OCI-M1 (cell line): ENCODE data around the gene C2orf49.
"Not testable (repeated sequence)": the region's sequence is repeated elsewhere in the genome, so short reads cannot be mapped to it uniquely, and the experiment has no call there.

Source experiments
- DNase-seq: peaks from one replicate; lab custom pipeline; 2025; lab: John Stamatoyannopoulos, UW

Gene C2orf49

GRCh38 chr2:105321875-105322646 is 15.3 kb upstream of the C2orf49 start:
- DNase-seq: no peak

DNA sequence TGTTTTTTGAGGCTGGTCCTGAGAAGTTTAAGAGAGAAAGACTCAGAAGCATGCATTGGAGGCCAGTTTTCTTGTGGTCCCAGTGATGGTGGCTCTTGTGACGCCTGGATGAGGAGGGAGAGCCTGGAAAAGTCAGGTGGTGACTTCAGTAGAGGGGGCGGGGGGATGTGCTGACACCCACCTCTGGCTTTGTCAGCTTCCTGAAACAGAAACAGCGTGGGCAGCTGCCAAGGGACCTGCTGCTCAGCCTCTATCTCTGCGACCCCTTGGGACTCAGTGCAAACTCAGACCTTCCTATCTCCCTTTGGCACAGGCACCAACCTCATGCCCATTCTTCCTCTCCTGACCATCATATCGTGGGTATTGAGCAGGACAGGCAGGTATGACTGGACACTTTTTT is 14.2 kb upstream of the C2orf49 start:
- no peak for DNase-seq

GRCh38 chr2:105324101-105324500 is 13.2 kb upstream of the C2orf49 start:
- DNase-seq: peak; percentile 40

- no peak for DNase-seq
Measured at GRCh38 chr2:105324732-105325131, 12.6 kb upstream of the C2orf49 start.

- DNase-seq: no peak
Measured at GRCh38 chr2:105325389-105325963, 11.9 kb upstream of the C2orf49 start.

GRCh38 chr2:105327271-105327670 is 10.1 kb upstream of the C2orf49 start:
- not testable (repeated sequence) for DNase-seq

DNA sequence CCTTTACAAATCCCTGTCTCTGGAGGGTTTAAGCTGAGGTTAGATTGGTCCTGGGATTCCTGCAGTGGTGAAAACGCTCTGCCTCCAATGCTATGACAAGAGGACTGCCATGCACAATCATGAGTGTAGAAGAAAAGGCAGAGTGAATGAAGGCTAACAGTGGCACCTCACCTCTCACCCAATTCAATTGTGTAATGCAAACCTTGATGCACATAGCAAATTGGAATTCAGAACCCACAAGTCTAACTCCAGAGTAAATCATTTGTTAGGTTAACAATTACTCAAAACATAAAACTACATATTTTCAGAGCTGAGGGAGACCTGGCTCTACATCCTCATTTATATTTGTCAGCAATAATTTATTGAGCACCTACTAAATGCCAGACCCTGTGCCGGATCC is 9.7 kb upstream of the C2orf49 start:
- no peak for DNase-seq

GRCh38 chr2:105328281-105329196 is 8.8 kb upstream of the C2orf49 start:
- DNase-seq: peak; percentile 46

GRCh38 chr2:105329197-105329554 is 8.2 kb upstream of the C2orf49 start:
- peak; percentile 39 for DNase-seq

DNA sequence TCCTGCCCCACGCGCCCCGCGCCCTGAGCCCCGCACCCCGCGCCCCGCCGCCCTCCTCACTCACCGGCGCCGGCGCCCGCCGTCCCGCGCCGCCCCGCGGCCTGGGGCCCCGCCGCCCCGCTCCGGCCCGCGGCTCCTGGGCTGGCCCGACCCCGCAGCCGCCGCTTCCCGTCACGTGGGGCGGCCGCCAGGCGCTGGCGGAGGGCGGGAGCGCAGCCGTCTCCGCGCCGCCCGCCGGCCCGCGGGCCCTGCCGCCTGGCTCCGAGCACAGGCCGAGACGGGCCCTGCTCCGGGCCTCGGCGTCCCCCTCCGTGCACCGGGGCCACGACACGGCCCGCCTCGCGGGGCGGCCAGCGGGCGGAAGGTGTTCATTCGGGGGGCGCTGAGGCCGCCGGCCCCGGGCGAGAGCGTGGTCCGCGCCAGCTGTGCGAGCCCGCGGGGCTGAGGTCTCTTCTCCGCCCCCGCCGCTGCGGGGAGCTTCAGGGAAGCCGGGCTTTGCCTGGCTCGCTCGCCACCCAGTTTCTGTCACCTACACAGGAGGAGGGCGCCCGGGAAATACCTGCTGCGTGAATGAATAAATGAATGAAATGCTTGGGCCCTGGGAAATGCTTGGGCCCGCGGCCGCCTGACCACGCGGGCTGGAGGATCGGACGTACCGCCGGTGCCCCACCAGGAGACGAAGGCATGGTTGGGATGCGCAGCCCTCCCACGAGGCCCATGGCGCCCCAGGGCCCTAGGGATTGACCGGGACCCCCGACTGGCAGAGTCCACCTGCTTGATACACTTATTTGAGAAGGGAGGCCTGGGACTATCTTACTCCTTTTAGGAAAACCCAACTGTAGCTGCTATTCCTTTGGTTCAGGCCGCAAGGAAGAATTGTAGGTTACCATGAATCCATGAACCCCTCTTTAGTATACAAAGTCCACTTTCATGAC is 7.5 kb upstream of the C2orf49 start, which contains the start of gene TGFBRAP1:
TSS of gene TGFBRAP1 (minus strand) at position 175 of the 935 bp plus-strand sequence. CDS start 21,434 bp downstream, outside the sequence.
- peak; percentile 68 for DNase-seq

DNA sequence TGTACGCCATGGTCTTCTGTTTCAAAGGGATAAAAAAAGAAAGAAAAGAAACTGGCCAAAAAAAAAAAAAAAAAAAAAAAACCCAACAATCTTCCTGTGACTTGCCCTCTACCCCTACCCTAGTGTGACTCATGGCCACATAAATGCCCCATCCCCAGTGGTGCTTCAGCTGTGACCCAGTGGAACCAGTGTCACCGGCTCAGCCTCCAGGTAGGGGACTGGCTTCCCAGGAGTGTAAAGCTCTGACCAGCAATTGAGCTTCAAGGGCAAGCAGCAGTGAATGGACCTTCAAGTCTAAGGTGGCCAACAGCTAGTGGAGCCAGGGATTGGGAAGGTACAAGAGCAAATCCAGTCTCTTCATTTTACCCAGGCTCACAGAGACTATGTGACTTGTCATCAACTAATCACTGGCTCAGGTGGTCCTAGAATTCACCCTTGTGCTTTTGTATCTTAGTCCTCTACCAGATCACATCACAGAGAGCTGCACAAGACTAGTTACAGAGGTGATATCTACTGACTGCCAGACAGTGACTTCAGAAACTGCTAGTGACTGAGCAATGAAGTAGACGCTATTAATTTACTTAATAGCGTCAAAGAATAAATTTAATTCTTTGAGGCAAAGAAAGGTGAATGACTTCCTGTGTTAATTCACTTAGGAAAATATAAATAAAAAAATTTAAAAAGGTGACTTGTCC is 6.5 kb upstream of the C2orf49 start:
- DNase-seq: no peak

DNA sequence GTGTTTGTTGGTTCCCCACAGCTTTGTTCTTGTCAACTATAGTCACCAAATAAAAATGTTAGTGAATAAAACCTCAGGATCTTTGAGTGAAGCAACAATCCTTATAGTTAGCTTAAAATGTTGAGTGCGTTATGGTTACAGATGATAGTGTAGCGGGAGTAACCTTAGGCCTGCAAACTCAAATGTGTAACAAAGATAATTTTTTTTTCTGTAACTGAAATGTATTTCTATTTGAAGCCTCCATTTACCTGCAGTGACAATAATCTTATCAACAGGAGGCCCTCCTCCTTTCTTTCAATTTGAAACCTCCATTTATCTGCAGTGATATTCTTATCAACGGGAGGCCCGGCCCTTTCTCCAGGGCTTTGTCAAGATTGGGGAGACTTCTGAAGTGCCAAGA is 3.1 kb upstream of the C2orf49 start:
- no peak for DNase-seq

GRCh38 chr2:105335469-105335868 is 1.9 kb upstream of the C2orf49 start:
- DNase-seq: no peak

GRCh38 chr2:105336786-105337121 is 586 bp upstream of the C2orf49 start:
- no peak for DNase-seq

GRCh38 chr2:105338020-105338385 is 663 bp downstream of the C2orf49 start:
- no peak for DNase-seq

- no peak for DNase-seq
Measured at GRCh38 chr2:105339414-105339813, 2.1 kb downstream of the C2orf49 start.

- peak; percentile 70 for DNase-seq
Measured at GRCh38 chr2:105344704-105345345, 7.5 kb downstream of the C2orf49 start.

- DNase-seq: no peak
Measured at GRCh38 chr2:105357122-105357521, 19.8 kb downstream of the C2orf49 start.

- DNase-seq: no peak
Measured at GRCh38 chr2:105358593-105358992, 21.3 kb downstream of the C2orf49 start.

DNA sequence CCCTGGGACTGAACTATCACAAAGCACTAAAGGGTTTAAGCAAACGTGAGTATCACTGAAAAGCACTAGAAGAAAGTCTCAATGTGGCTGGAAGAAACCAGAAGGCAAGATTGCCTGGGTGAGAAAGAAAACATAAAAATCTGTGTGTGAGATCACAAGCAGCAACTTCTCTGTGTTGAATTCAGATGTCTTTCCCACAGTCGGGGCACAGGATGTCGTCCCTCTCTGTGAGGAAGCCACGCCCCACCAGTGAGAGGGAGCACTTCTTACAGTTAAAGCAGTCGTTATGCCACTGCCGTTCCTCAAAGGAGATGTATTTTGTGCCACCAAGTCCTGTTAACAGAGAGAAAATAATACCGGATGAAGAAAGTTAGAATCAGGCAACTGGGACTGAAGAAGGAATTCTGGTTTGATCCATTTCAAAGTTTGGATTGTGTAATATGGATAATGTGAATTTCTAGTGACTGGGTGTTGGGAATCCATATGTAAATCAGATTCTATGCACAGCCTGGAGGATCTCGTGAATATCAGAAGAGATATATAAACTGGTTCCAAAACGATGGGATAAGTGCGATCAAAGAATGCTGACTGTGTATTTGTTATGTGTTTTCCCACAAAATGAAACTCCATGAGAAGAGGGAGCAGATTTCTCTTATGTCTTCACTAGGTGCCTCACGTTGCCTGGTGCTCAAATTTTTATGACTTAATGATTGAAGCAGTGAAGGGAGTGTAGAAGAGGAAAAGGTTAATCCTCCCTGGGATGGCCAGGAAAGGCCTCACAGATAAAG is 24.0 kb downstream of the C2orf49 start:
- DNase-seq: no peak
